Activated T-helper 1 cell treated with anti-CD3 and anti-CD28 coated beads, Interleukin-12 subunit alpha, Interleukin-12 subunit beta, Interleukin-2, Interleukin-4 antibody, amounts not matched to agents 30 ng/mL and 10 ng/mL and 1 ng/mL, durations not matched to agents 14 hours and 24 hours and 36 hours (primary cell): ENCODE data around the gene ATF1. TPM values are rescaled to one million over a fixed set of nuclear protein-coding genes. Genes with fewer than 3 reads are reported as not detected.

Source experiments
- DNase-seq: peaks from one replicate; pipeline ENCODE4 v3.0.0; 2021; ENCODE audit warnings: low spot score
- H3K27ac Mint-ChIP-seq: one replicate; pipeline ENCODE4 v1.8.0; 2021; ENCODE audit warnings: mild to moderate bottlenecking, mixed read lengths
- H3K27me3 Mint-ChIP-seq: one replicate; pipeline ENCODE4 v1.8.0; 2022; ENCODE audit warnings: mild to moderate bottlenecking, moderate library complexity, mixed read lengths; ENCODE audit not compliant: insufficient read depth
- H3K36me3 Mint-ChIP-seq: one replicate; pipeline ENCODE4 v1.8.0; 2021; ENCODE audit warnings: low read depth, mixed read lengths
- H3K4me1 Mint-ChIP-seq: one replicate; pipeline ENCODE4 v1.8.0; 2021; ENCODE audit warnings: low read depth, mixed read lengths
- H3K4me3 Mint-ChIP-seq: one replicate; pipeline ENCODE4 v1.8.0; 2021; ENCODE audit warnings: mild to moderate bottlenecking, moderate library complexity, mixed read lengths
- H3K9me3 Mint-ChIP-seq: one replicate; pipeline ENCODE4 v1.8.0; 2021; ENCODE audit warnings: mixed read lengths
- intact Hi-C: fragments of 100-400 bp; cut with micrococcal nuclease; formaldehyde crosslinking; loops from one replicate; pipeline ENCODE4 v1.15.1; 2024
- total RNA-seq: library from RNA; stranded (reverse); gene quantifications from 2 replicates; pipeline ENCODE4 v1.2.3, GENCODE V29; 2022

The ATF1 gene
- total RNA-seq, 1 donor from 2014 or later, result 65.7 TPM

- no peaks in the 10 kb centered on the region for H3K4me1 Mint-ChIP-seq
- H3K27me3 Mint-ChIP-seq, result no peaks in the 10 kb centered on the region
- no peak for DNase-seq
- no peaks in the 10 kb centered on the region for H3K9me3 Mint-ChIP-seq
- H3K36me3 Mint-ChIP-seq, result peaks cover 34% of the 10 kb centered on the region
- H3K4me3 Mint-ChIP-seq, result no peak overlapping the region
- H3K27ac Mint-ChIP-seq, result no peak overlapping the region
- intact Hi-C loops, result loop anchor here (1.0 kb wide), 1 partner anchor 230 kb away; the partner anchor contains the start of gene DIP2B
Observed at GRCh38 chr12:50734409-50735263, 29.3 kb upstream of the ATF1 start.

- intact Hi-C loops, result no loop called here
- Mint-ChIP-seq H3K4me1 (no peaks in the 10 kb centered on the region), H3K36me3 (peaks cover 44% of the 10 kb centered on the region), H3K9me3 (no peaks in the 10 kb centered on the region), H3K27ac (no peak overlapping the region), H3K4me3 (no peak overlapping the region), H3K27me3 (no peaks in the 10 kb centered on the region)
- no peak for DNase-seq
Observed at GRCh38 chr12:50739611-50740010, 24.3 kb upstream of the ATF1 start.

- H3K9me3 Mint-ChIP-seq, result no peaks in the 10 kb centered on the region
- peaks cover 40% of the 10 kb centered on the region for H3K36me3 Mint-ChIP-seq
- no peaks in the 10 kb centered on the region for H3K27me3 Mint-ChIP-seq
- intact Hi-C loops, result no loop called here
- no peaks in the 10 kb centered on the region for H3K4me1 Mint-ChIP-seq
- H3K27ac Mint-ChIP-seq, result no peak overlapping the region
- H3K4me3 Mint-ChIP-seq, result no peak overlapping the region
- DNase-seq, result no peak
Observed at GRCh38 chr12:50740307-50740706, 23.6 kb upstream of the ATF1 start.

- Mint-ChIP-seq H3K36me3 (peaks cover 49% of the 10 kb centered on the region), H3K4me1 (no peaks in the 10 kb centered on the region), H3K27ac (no peak overlapping the region), H3K27me3 (no peaks in the 10 kb centered on the region), H3K9me3 (no peaks in the 10 kb centered on the region), H3K4me3 (no peak overlapping the region)
- DNase-seq, result no peak
- intact Hi-C loops, result no loop called here
Observed at GRCh38 chr12:50742776-50743175, 21.1 kb upstream of the ATF1 start.

GRCh38 chr12:50745861-50746260 lies 18.0 kb upstream of the ATF1 start:
- Mint-ChIP-seq H3K36me3 (peaks cover 40% of the 10 kb centered on the region), H3K4me3 (no peak overlapping the region), H3K27me3 (no peaks in the 10 kb centered on the region), H3K4me1 (no peaks in the 10 kb centered on the region), H3K9me3 (no peaks in the 10 kb centered on the region), H3K27ac (no peak overlapping the region)
- no peak for DNase-seq
- intact Hi-C loops, result no loop called here

GRCh38 chr12:50746431-50746830 lies 17.5 kb upstream of the ATF1 start:
- intact Hi-C loops, result no loop called here
- no peaks in the 10 kb centered on the region for H3K27me3 Mint-ChIP-seq
- no peaks in the 10 kb centered on the region for H3K4me1 Mint-ChIP-seq
- DNase-seq, result no peak
- H3K36me3 Mint-ChIP-seq, result peaks cover 34% of the 10 kb centered on the region
- H3K27ac Mint-ChIP-seq, result no peak overlapping the region
- H3K9me3 Mint-ChIP-seq, result no peaks in the 10 kb centered on the region
- H3K4me3 Mint-ChIP-seq, result no peak overlapping the region

GRCh38 chr12:50747817-50748216 lies 16.1 kb upstream of the ATF1 start:
- DNase-seq, result no peak
- Mint-ChIP-seq H3K9me3 (no peaks in the 10 kb centered on the region), H3K36me3 (peaks cover 28% of the 10 kb centered on the region), H3K4me1 (no peaks in the 10 kb centered on the region), H3K4me3 (no peak overlapping the region), H3K27ac (no peak overlapping the region), H3K27me3 (no peaks in the 10 kb centered on the region)
- intact Hi-C loops, result no loop called here

GRCh38 chr12:50749459-50749882 lies 14.4 kb upstream of the ATF1 start:
- H3K4me3 Mint-ChIP-seq, result no peak overlapping the region
- no peak for DNase-seq
- no peaks in the 10 kb centered on the region for H3K27me3 Mint-ChIP-seq
- no peaks in the 10 kb centered on the region for H3K9me3 Mint-ChIP-seq
- H3K4me1 Mint-ChIP-seq, result no peaks in the 10 kb centered on the region
- H3K27ac Mint-ChIP-seq, result no peak overlapping the region
- peaks cover 21% of the 10 kb centered on the region for H3K36me3 Mint-ChIP-seq
- intact Hi-C loops, result no loop called here

GRCh38 chr12:50750366-50750765 lies 13.5 kb upstream of the ATF1 start:
- H3K27ac Mint-ChIP-seq, result no peak overlapping the region
- no peaks in the 10 kb centered on the region for H3K4me1 Mint-ChIP-seq
- no peaks in the 10 kb centered on the region for H3K9me3 Mint-ChIP-seq
- H3K4me3 Mint-ChIP-seq, result no peak overlapping the region
- H3K36me3 Mint-ChIP-seq, result peaks cover 20% of the 10 kb centered on the region
- H3K27me3 Mint-ChIP-seq, result no peaks in the 10 kb centered on the region
- intact Hi-C loops, result no loop called here
- DNase-seq, result no peak

- no peak overlapping the region for H3K27ac Mint-ChIP-seq
- peaks cover 2% of the 10 kb centered on the region for H3K27me3 Mint-ChIP-seq
- no peak overlapping the region for H3K4me3 Mint-ChIP-seq
- H3K36me3 Mint-ChIP-seq, result peaks cover 13% of the 10 kb centered on the region
- no peaks in the 10 kb centered on the region for H3K9me3 Mint-ChIP-seq
- intact Hi-C loops, result no loop called here
- no peaks in the 10 kb centered on the region for H3K4me1 Mint-ChIP-seq
- DNase-seq, result no peak
Observed at GRCh38 chr12:50751948-50752721, 11.8 kb upstream of the ATF1 start.

GRCh38 chr12:50753232-50753769 lies 10.6 kb upstream of the ATF1 start:
- intact Hi-C loops, result no loop called here
- H3K4me3 Mint-ChIP-seq, result no peak overlapping the region
- H3K27me3 Mint-ChIP-seq, result peaks cover 2% of the 10 kb centered on the region
- no peak for DNase-seq
- no peaks in the 10 kb centered on the region for H3K4me1 Mint-ChIP-seq
- H3K27ac Mint-ChIP-seq, result no peak overlapping the region
- peaks cover 8% of the 10 kb centered on the region for H3K36me3 Mint-ChIP-seq
- no peaks in the 10 kb centered on the region for H3K9me3 Mint-ChIP-seq

- H3K4me1 Mint-ChIP-seq, result peaks cover 37% of the 10 kb centered on the region
- H3K9me3 Mint-ChIP-seq, result no peaks in the 10 kb centered on the region
- intact Hi-C loops, result loop anchor here (1.0 to 10.0 kb wide), 14 partner anchors 13 to 652 kb away; partner anchors contain the start of genes BIN2, COX14, CSRNP2 and DAZAP2
- peak overlapping the region; percentile 97 for H3K4me3 Mint-ChIP-seq
- H3K27ac Mint-ChIP-seq, result peak overlapping the region; percentile 98
- peak; percentile 70 for DNase-seq
- peaks cover 12% of the 10 kb centered on the region for H3K36me3 Mint-ChIP-seq
- H3K27me3 Mint-ChIP-seq, result no peaks in the 10 kb centered on the region
Observed at GRCh38 chr12:50764286-50765094, 589 bp downstream of the ATF1 start.
